ENCODE measurements around the gene RBFOX2.

RBFOX2 gene

DNA sequence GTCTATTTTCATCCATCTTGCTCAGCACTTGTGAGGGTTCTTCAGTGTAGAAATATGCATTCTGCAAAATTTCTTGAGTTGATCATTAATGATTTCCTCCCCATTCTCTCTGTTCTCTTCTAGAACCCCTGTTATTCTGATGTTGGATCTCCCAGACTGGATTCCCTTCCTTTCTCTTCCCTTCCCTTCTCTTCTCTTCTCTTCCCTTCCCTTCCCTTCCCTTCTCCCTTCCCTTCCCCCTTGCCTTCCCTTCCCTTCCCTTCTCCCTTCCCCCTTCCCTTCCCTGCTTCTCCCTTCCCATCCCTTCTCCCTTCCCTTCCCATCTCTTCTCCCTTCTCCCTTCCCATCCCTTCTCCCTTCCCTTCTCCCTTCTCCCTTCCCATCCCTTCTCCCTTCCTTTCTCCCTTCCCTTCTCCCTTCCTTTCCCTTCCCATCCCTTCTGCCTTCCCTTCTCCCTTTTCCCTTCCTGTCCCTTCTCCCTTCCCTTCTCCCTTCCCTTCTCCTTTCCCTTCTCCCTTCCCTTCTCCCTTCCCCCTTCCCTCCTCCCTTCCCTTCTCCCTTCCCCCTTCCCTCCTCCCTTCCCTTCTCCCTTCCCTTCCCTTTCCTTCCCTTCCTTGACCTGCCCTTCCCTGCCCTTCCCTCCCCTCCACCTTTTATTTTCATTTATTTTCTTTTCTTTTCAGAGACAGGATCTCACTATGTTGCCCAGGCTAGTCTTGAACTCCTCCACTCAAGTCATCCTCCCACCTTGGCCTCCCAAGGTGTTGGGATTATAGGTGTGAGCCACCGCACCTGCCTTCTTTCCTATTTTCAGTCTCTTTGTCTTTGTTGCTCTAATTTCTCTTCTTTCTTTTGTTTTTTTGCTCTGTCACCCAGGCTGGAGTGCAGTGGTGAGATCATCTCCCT is 24.9 kb upstream of the RBFOX2 start:
- TF ChIP-seq, protein P1, sequence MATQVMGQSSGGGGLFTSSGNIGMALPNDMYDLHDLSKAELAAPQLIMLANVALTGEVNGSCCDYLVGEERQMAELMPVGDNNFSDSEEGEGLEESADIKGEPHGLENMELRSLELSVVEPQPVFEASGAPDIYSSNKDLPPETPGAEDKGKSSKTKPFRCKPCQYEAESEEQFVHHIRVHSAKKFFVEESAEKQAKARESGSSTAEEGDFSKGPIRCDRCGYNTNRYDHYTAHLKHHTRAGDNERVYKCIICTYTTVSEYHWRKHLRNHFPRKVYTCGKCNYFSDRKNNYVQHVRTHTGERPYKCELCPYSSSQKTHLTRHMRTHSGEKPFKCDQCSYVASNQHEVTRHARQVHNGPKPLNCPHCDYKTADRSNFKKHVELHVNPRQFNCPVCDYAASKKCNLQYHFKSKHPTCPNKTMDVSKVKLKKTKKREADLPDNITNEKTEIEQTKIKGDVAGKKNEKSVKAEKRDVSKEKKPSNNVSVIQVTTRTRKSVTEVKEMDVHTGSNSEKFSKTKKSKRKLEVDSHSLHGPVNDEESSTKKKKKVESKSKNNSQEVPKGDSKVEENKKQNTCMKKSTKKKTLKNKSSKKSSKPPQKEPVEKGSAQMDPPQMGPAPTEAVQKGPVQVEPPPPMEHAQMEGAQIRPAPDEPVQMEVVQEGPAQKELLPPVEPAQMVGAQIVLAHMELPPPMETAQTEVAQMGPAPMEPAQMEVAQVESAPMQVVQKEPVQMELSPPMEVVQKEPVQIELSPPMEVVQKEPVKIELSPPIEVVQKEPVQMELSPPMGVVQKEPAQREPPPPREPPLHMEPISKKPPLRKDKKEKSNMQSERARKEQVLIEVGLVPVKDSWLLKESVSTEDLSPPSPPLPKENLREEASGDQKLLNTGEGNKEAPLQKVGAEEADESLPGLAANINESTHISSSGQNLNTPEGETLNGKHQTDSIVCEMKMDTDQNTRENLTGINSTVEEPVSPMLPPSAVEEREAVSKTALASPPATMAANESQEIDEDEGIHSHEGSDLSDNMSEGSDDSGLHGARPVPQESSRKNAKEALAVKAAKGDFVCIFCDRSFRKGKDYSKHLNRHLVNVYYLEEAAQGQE (IDR thresholded peaks at IDR 0.05; ENCODE audit: insufficient read depth in 1 of 2, low read depth in 2 of 2, low read length in 2 of 2) = no peak
- TF ChIP-seq FOXP2 (optimal IDR thresholded peaks at IDR 0.05; ENCODE audit: borderline replicate concordance, extremely low read depth, extremely low read length, insufficient read depth) (no peak), SIN3A (IDR thresholded peaks at IDR 0.05; ENCODE audit: borderline replicate concordance, insufficient read depth, low read length) (no peak), TAF1 (IDR thresholded peaks at IDR 0.05; ENCODE audit: borderline replicate concordance, insufficient read depth, low read length) (no peak)

DNA sequence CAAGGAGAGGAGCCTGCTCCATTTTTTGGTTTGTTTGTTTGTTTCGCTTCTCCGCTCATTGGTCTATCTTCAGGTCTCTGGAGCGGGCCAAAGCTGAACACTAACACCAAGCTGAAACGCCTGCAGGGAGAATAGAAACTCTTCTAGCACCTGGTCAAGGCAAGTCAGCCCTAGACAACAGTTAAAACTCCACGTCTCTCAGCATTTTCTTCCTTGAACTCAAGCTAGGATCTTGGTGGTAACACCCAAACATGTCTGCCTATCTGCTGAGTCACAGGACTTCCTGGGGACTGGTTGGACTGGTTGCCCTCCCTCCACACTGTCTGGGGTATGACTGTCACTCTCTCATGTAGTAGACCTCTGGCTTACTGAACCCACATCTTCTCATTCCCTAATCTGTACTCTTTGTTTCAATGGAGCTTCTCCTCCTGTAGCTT is 23.9 kb upstream of the RBFOX2 start:
- TF ChIP-seq SIN3A (IDR thresholded peaks at IDR 0.05; ENCODE audit: borderline replicate concordance, insufficient read depth, low read length) = no peak
- TF ChIP-seq, protein P1 (IDR thresholded peaks at IDR 0.05; ENCODE audit: insufficient read depth in 1 of 2, low read depth in 2 of 2, low read length in 2 of 2) = no peak
- TF ChIP-seq FOXP2 (optimal IDR thresholded peaks at IDR 0.05; ENCODE audit: borderline replicate concordance, extremely low read depth, extremely low read length, insufficient read depth) = no peak
- no peak for TF ChIP-seq TAF1 (IDR thresholded peaks at IDR 0.05; ENCODE audit: borderline replicate concordance, insufficient read depth, low read length)
- no peak for TF ChIP-seq POLR2AphosphoS5 (IDR thresholded peaks at IDR 0.05; ENCODE audit: low read depth, low read length)

DNA sequence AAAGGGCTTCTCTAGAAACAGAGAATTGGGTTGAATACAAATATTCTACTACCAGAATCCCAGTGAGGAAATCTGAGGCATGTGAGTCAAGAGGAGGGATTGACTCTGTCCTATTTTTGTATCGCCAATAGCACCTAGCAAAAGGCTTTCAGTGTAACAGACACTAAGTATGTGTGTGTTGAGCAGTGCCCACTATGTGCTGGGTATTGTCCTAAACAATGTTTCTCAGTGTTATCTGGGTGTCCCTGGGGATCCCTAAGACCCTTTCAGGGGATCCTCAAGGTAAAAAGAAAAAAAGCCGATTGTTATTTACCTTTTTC is 21.0 kb upstream of the RBFOX2 start:
- TF ChIP-seq FOXP2 (optimal IDR thresholded peaks at IDR 0.05; ENCODE audit: borderline replicate concordance, extremely low read depth, extremely low read length, insufficient read depth) = no peak
- TF ChIP-seq, protein P1 (IDR thresholded peaks at IDR 0.05; ENCODE audit: insufficient read depth in 1 of 2, low read depth in 2 of 2, low read length in 2 of 2) = no peak
- TF ChIP-seq POLR2AphosphoS5 (IDR thresholded peaks at IDR 0.05; ENCODE audit: low read depth, low read length) = no peak

DNA sequence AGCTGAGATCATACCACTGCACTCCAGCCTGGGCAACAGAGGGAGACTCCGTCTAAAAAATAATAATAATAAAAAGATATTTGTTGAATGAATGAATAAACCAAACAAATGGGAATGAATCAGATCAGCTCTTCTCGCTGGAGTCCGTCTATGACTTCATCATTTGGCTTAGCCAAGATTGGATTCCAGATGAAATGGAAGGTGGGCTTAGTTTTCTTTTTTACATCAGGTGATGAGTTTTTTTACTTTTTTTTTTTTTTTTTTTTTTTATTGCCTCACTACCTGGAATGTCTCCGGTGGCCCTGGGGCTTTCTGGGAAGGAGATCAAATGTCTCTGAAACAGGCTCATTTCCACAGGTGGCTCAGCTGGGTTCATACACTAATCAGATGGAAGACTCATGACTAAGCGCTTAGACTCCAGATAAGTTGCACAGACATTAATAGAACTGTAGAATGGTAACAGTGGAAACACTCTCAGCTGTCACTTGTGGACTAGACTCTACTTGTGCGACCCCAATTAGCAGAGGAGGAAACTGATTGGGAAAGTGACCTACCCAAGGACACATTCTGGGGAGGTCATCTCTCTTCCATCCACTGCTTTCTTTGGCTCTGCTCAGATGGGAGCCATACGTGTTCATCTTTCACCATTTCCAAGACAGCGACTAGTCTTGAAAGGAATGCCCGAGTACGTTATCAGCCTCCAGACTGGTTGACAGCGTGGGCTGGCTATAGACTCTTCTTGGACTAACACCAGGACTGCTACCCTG is 20.5 kb upstream of the RBFOX2 start:
- TF ChIP-seq SIN3A (IDR thresholded peaks at IDR 0.05; ENCODE audit: borderline replicate concordance, insufficient read depth, low read length) (no peak), POLR2AphosphoS5 (IDR thresholded peaks at IDR 0.05; ENCODE audit: low read depth, low read length) (no peak), FOXP2 (optimal IDR thresholded peaks at IDR 0.05; ENCODE audit: borderline replicate concordance, extremely low read depth, extremely low read length, insufficient read depth) (no peak), TAF1 (IDR thresholded peaks at IDR 0.05; ENCODE audit: borderline replicate concordance, insufficient read depth, low read length) (no peak)
- TF ChIP-seq, protein P1 (IDR thresholded peaks at IDR 0.05; ENCODE audit: insufficient read depth in 1 of 2, low read depth in 2 of 2, low read length in 2 of 2) = no peak
